DOHH2 (cell line): ENCODE measurements around the gene CALU.

Experiments used
- H3F3A ChIP-seq: fragments of 200-600 bp; sonication (generic), shearing (Covaris generic); 2 replicates; pipeline ENCODE4 v1.6.0; 2016; ENCODE audit warnings: antibody characterized with exemption, mild to moderate bottlenecking; ENCODE audit not compliant: control insufficient read depth, insufficient read depth
- H3K27ac ChIP-seq: fragments of 200-600 bp; sonication (generic); 2 replicates; pipeline ENCODE4 v1.5.1; 2014; ENCODE audit warnings: low read depth, mild to moderate bottlenecking, low read length, moderate library complexity
- H3K27me3 ChIP-seq: fragments of 200-600 bp; sonication (generic); 2 replicates; pipeline ENCODE4 v1.6.1; 2014; ENCODE audit warnings: mild to moderate bottlenecking, low read length, mixed read lengths; ENCODE audit not compliant: control insufficient read depth
- H3K36me3 ChIP-seq: fragments of 200-600 bp; sonication (generic); 2 replicates; pipeline ENCODE4 v1.6.1; 2014; ENCODE audit warnings: mild to moderate bottlenecking, low read length, moderate library complexity, mixed read lengths; ENCODE audit not compliant: control insufficient read depth
- H3K4me1 ChIP-seq: fragments of 200-600 bp; sonication (generic); 2 replicates; pipeline ENCODE4 v1.6.1; 2014; ENCODE audit warnings: mild to moderate bottlenecking, low read length, mixed read lengths; ENCODE audit not compliant: control insufficient read depth
- H3K4me2 ChIP-seq: fragments of 200-600 bp; sonication (generic); 2 replicates; pipeline ENCODE4 v1.6.0; 2014; ENCODE audit warnings: mild to moderate bottlenecking, low read length, moderate library complexity
- H3K4me3 ChIP-seq: fragments of 200-600 bp; sonication (generic); 2 replicates; pipeline ENCODE4 v1.5.1; 2014; ENCODE audit warnings: mild to moderate bottlenecking, low read length, mixed read lengths
- H3K79me2 ChIP-seq: fragments of 200-600 bp; sonication (generic); 2 replicates; pipeline ENCODE4 v1.6.1; 2014; ENCODE audit warnings: mild to moderate bottlenecking, low read length, mixed read lengths; ENCODE audit not compliant: control insufficient read depth
- H3K9me2 ChIP-seq: fragments of 200-600 bp; sonication (generic); replicated peaks from 2 replicates; pipeline ENCODE4 v1.6.1; 2014; ENCODE audit warnings: mild to moderate bottlenecking, low read length, mixed read lengths; ENCODE audit not compliant: control insufficient read depth
- H3K9me3 ChIP-seq: fragments of 200-600 bp; sonication (generic); 2 replicates; pipeline ENCODE4 v1.6.1; 2014; ENCODE audit warnings: antibody characterized with exemption, low read length, mixed read lengths; ENCODE audit not compliant: control insufficient read depth, insufficient read depth
- H4K20me1 ChIP-seq: fragments of 200-600 bp; sonication (generic); 2 replicates; pipeline ENCODE4 v1.6.0; 2014; ENCODE audit warnings: low read depth, mild to moderate bottlenecking, antibody characterized with exemption, low read length, moderate library complexity; ENCODE audit not compliant: control insufficient read depth, insufficient read depth
- CTCF ChIP-seq: fragments of 200-600 bp; sonication (generic); IDR thresholded peaks from one replicate; pipeline ENCODE4 v1.5.1; 2014; ENCODE audit warnings: antibody characterized with exemption, mild to moderate bottlenecking, low read depth, low read length; ENCODE audit not compliant: poor library complexity, severe bottlenecking
- EZH2phosphoT487 ChIP-seq: fragments of 200-600 bp; sonication (generic); IDR thresholded peaks from 2 replicates; pipeline ENCODE4 v1.6.1; 2017; ENCODE audit warnings: borderline replicate concordance, mild to moderate bottlenecking, antibody characterized with exemption, low read length, moderate library complexity, mixed read lengths

Gene CALU

GRCh38 chr7:128794436-128794835 is 55.3 kb downstream of the CALU start:
- H3K27me3 ChIP-seq: peaks cover 15% of the 10 kb centered on the region
- TF ChIP-seq EZH2phosphoT487: no peak
- TF ChIP-seq CTCF: no peak
- H3K36me3 ChIP-seq: peaks cover 9% of the 10 kb centered on the region; the same call in 1 of the 2 replicates
- no peak overlapping the region for H3K4me2 ChIP-seq
- no peaks in the 10 kb centered on the region for H3K9me2 ChIP-seq
- H4K20me1 ChIP-seq: no peaks in the 10 kb centered on the region
- H3K27ac ChIP-seq: no peak overlapping the region
- H3K4me1 ChIP-seq: peaks cover 26% of the 10 kb centered on the region
- no peak overlapping the region for H3K4me3 ChIP-seq
- H3K9me3 ChIP-seq: no peaks in the 10 kb centered on the region
- no peaks in the 10 kb centered on the region for H3F3A ChIP-seq
- H3K79me2 ChIP-seq: peaks cover 4% of the 10 kb centered on the region; the same call in 1 of the 2 replicates

- Histone ChIP-seq H3K27me3 (peaks cover 9% of the 10 kb centered on the region), H3K9me2 (no peaks in the 10 kb centered on the region), H3K36me3 (peaks cover 9% of the 10 kb centered on the region; the same call in 1 of the 2 replicates), H4K20me1 (no peaks in the 10 kb centered on the region), H3F3A (no peaks in the 10 kb centered on the region), H3K4me3 (no peak overlapping the region), H3K27ac (no peak overlapping the region), H3K9me3 (no peaks in the 10 kb centered on the region), H3K79me2 (peaks cover 4% of the 10 kb centered on the region; the same call in 1 of the 2 replicates), H3K4me2 (no peak overlapping the region), H3K4me1 (peaks cover 26% of the 10 kb centered on the region)
- TF ChIP-seq EZH2phosphoT487: no peak
- TF ChIP-seq CTCF: no peak
Measured at GRCh38 chr7:128795129-128795528, 56.0 kb downstream of the CALU start.

- Histone ChIP-seq H4K20me1 (no peaks in the 10 kb centered on the region), H3K27ac (no peak overlapping the region), H3K4me3 (no peak overlapping the region), H3K4me2 (no peak overlapping the region), H3K9me3 (no peaks in the 10 kb centered on the region), H3K27me3 (no peaks in the 10 kb centered on the region), H3K79me2 (peaks cover 4% of the 10 kb centered on the region; the same call in 1 of the 2 replicates), H3K9me2 (no peaks in the 10 kb centered on the region), H3K4me1 (peaks cover 20% of the 10 kb centered on the region), H3K36me3 (peaks cover 15% of the 10 kb centered on the region; the same call in 1 of the 2 replicates), H3F3A (no peaks in the 10 kb centered on the region)
- no peak for TF ChIP-seq EZH2phosphoT487
- no peak for TF ChIP-seq CTCF
Measured at GRCh38 chr7:128796327-128796726, 57.2 kb downstream of the CALU start.

GRCh38 chr7:128799451-128799850 is 60.3 kb downstream of the CALU start:
- Histone ChIP-seq H3K9me3 (no peaks in the 10 kb centered on the region), H3F3A (no peaks in the 10 kb centered on the region), H3K4me1 (peaks cover 2% of the 10 kb centered on the region; the same call in 1 of the 2 replicates), H3K9me2 (no peaks in the 10 kb centered on the region), H3K4me3 (no peak overlapping the region), H3K4me2 (no peak overlapping the region), H3K79me2 (no peaks in the 10 kb centered on the region), H3K27ac (no peak overlapping the region), H4K20me1 (no peaks in the 10 kb centered on the region), H3K36me3 (peaks cover 27% of the 10 kb centered on the region), H3K27me3 (no peaks in the 10 kb centered on the region)
- TF ChIP-seq CTCF (no peak), EZH2phosphoT487 (no peak)
